Esophagus (tissue), 2 donors: ENCODE measurements around the gene ASPN. TPM values are rescaled to one million over a fixed set of nuclear protein-coding genes. Genes with fewer than 3 reads are reported as not detected.

Experiments
- H3K27ac ChIP-seq, 2 donors: one replicate each; pipeline ENCODE4 v1.5.1; 2013; ENCODE audit warnings: low read depth in 2 of 2, mild to moderate bottlenecking in 2 of 2, inconsistent platforms in 1 of 2, low read length in 1 of 2, moderate library complexity in 1 of 2
- H3K27me3 ChIP-seq, 2 donors: one replicate each; pipeline ENCODE4 v1.6.1; 2013; ENCODE audit warnings: low read length in 2 of 2, control low read depth in 1 of 2, mild to moderate bottlenecking in 1 of 2; ENCODE audit not compliant: insufficient read depth in 2 of 2, control insufficient read depth in 1 of 2
- H3K36me3 ChIP-seq, 2 donors: one replicate each; pipeline ENCODE4 v1.6.1; 2013; ENCODE audit warnings: low read length in 1 of 2; ENCODE audit not compliant: control insufficient read depth in 2 of 2, insufficient read depth in 2 of 2
- H3K4me1 ChIP-seq, 2 donors: one replicate each; pipeline ENCODE4 v1.6.1; 2013; ENCODE audit warnings: low read length in 1 of 2; ENCODE audit not compliant: control insufficient read depth in 2 of 2, insufficient read depth in 2 of 2
- H3K4me3 ChIP-seq, 2 donors: one replicate each; pipeline ENCODE4 v1.5.1; 2013; ENCODE audit warnings: low read length in 2 of 2, mild to moderate bottlenecking in 2 of 2, low read depth in 1 of 2, moderate library complexity in 1 of 2
- H3K9me3 ChIP-seq, 2 donors: one replicate each; pipeline ENCODE4 v1.6.1; 2013; ENCODE audit warnings: mild to moderate bottlenecking in 2 of 2, low read depth in 1 of 2, low read length in 1 of 2, moderate library complexity in 1 of 2; ENCODE audit not compliant: control insufficient read depth in 2 of 2, insufficient read depth in 1 of 2
- WGBS, 2 donors: extraction: QIAGEN DNeasy Blood & Tissue Kit; methylation state at CpG; one replicate each; pipeline ENCODE4 v1.1.7; 2013; 5-methylcytosine and 5-hydroxymethylcytosine counted together
- polyA plus RNA-seq, 2 donors: library from polyadenylated mRNA; stranded (reverse); fragments of 200-250 nt; gene quantifications; one replicate each; pipeline ENCODE4 v1.2.3, GENCODE V29; 2013
- donor health status: healthy with polysubstance abuse.
- donor health status: Bipolar disorder and iron deficiency.

ASPN gene
- polyA plus RNA-seq, 2 donors, result 1.1 to 2.5 TPM

- no peaks in the 10 kb centered on the region for H3K4me1 ChIP-seq
- 96% methylated on average over 4 of the region's 4 CpGs for WGBS, 2 donors
- no peaks in the 10 kb centered on the region for H3K27me3 ChIP-seq
- no peaks in the 10 kb centered on the region for H3K36me3 ChIP-seq
- no peak overlapping the region for H3K4me3 ChIP-seq
- no peak overlapping the region for H3K27ac ChIP-seq
- no peaks in the 10 kb centered on the region for H3K9me3 ChIP-seq
These were observed 24.7 kb downstream of the ASPN start for GRCh38 chr9:92457576-92457975.

DNA sequence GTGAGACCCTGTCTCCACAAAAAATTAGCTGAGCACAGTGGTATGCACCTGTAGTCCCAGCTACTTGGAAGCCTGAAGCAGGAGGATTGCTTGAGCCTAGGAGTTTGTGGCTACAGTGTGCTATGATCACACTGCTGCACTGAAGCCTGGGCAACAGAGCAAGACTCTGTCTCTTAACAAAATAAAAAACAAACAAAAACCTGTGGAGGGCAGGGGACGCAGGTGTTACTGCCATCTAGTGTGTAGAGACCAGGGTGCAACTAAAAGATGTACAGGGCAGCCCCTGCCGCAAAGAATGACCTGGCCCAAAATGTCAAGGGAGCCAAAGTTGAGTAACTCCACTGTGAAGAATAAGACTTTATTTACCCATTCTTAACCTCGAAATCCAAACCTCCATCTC lies 27.1 kb downstream of the ASPN start:
- Histone ChIP-seq H3K4me1 (no peaks in the 10 kb centered on the region), H3K9me3 (no peaks in the 10 kb centered on the region), H3K4me3 (no peak overlapping the region), H3K27me3 (no peaks in the 10 kb centered on the region), H3K27ac (no peak overlapping the region), H3K36me3 (no peaks in the 10 kb centered on the region)
- 90 to 94% methylated on average over 3 of the region's 3 CpGs for WGBS, 2 donors

DNA sequence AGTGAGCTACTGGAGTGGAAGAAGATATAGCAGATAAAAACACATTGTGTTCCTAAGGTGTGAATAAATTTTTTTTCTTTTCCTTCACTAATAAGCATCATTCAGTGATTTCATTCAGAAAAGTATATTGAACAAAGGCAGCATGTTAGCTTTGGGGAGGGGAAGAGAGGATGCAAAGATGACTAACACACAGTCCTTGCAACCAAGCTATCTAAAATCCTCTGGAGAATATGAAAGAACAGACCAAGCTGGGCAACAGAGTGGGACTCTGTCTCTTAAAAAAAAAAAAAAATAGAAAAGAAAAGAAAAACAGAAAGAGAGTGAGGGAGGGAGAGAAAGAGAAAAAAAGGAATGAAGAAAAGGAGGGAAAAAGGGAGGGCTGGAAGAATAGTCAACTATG lies 35.8 kb downstream of the ASPN start:
- no peak overlapping the region for H3K4me3 ChIP-seq
- no peaks in the 10 kb centered on the region for H3K36me3 ChIP-seq
- H3K9me3 ChIP-seq, result no peaks in the 10 kb centered on the region
- H3K27me3 ChIP-seq, result no peaks in the 10 kb centered on the region
- H3K27ac ChIP-seq, result no peak overlapping the region
- H3K4me1 ChIP-seq, result peaks cover 2 to 5% of the 10 kb centered on the region in 2 donors

DNA sequence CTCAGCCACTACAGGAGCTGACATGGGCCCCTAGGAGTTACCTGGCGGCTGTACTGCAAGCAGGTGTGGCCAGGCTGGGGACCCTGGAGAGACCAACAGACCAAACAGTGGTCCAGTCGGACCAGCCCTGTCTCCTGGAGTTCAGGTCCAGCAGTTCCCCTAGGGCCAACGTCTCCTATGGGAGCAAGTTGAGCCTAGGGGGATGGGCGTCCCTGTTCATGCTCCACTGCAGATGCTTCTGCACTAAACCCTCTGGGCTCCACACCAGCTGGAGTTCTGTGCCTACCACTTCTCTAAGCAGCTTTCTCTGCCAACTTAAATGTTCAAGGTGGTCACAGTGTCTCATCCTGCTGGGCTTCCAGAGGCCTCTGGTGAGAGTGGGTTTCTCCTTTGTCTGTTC lies 37.5 kb downstream of the ASPN start:
- Histone ChIP-seq H3K27ac (no peak overlapping the region), H3K36me3 (no peaks in the 10 kb centered on the region), H3K4me3 (no peak overlapping the region), H3K9me3 (no peaks in the 10 kb centered on the region), H3K4me1 (peaks cover 2 to 5% of the 10 kb centered on the region in 2 donors), H3K27me3 (no peaks in the 10 kb centered on the region)
- WGBS, 2 donors, result 64 to 65% methylated on average over 4 of the region's 4 CpGs

DNA sequence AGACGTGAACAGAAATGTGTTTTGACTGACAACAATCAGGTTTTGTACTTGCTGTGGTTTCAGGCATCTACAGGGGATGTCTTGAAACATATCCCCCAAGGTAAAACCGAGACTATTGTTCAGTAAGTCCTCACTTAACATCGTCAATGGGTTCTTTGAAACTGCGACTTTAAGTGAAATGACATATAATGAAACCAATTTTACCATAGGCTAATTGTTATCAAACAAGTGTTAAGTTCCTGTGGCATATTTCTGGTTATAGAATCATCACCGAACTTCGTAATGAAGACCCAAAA lies 41.6 kb downstream of the ASPN start:
- 80 to 85% methylated on average over 6 of the region's 6 CpGs for WGBS, 2 donors

DNA sequence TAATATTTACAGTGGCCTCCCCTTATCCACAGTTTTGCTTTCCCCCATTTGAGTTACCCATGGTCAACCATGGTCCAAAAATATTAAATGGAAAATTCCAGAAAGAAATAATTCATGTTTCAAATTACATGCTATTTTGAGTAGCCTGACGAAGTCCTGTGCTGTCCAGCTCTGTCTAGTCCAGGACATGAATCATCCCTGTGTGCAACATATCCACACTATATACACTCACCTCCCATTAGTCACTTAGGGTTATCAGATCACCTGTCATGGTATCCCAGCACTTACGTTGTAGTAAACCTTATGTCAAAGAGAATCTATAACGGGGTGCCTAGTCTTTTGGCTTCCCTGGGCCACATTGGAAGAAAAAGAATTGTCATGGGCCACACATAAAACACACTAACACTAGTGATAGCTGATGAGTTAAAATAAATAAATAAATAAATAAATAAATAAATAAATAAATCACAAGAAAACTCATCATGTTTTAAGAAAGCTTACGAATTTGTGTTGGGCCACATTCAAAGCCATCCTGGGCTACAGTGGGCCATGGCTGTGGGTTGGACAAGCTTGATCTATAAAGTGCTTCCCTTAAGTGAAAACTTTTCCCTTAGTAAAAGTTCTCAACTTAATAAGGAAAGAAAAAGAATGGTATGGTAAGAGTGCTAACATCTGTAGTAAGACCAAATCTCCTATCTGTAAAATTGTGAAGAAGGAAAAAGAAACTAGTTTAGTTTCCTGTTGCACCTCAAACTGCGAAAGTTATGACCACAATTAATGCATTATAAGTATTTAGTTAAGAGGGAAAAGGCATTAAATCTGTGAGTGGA lies 42.2 kb downstream of the ASPN start:
- Histone ChIP-seq H3K4me1 (peaks cover 2 to 5% of the 10 kb centered on the region in 2 donors), H3K27ac (no peak overlapping the region), H3K4me3 (no peak overlapping the region), H3K9me3 (no peaks in the 10 kb centered on the region), H3K36me3 (no peaks in the 10 kb centered on the region), H3K27me3 (no peaks in the 10 kb centered on the region)
- WGBS, 2 donors, result 80 to 86% methylated on average over 5 of the region's 5 CpGs

More for the DNA sequence above, 41.6 kb downstream of the ASPN start:
- Histone ChIP-seq H3K4me3 (no peak overlapping the region), H3K27ac (no peak overlapping the region), H3K27me3 (no peaks in the 10 kb centered on the region), H3K36me3 (no peaks in the 10 kb centered on the region), H3K9me3 (no peaks in the 10 kb centered on the region), H3K4me1 (peaks cover 2 to 5% of the 10 kb centered on the region in 2 donors)

- no peaks in the 10 kb centered on the region for H3K4me1 ChIP-seq
- H3K9me3 ChIP-seq, result no peaks in the 10 kb centered on the region
- H3K4me3 ChIP-seq, result no peak overlapping the region
- no peak overlapping the region for H3K27ac ChIP-seq
- WGBS, 2 donors, result 81 to 85% methylated on average over 5 of the region's 5 CpGs
- no peaks in the 10 kb centered on the region for H3K27me3 ChIP-seq
- H3K36me3 ChIP-seq, result no peaks in the 10 kb centered on the region
These were observed 43.3 kb downstream of the ASPN start for GRCh38 chr9:92438900-92439526.

GRCh38 chr9:92435263-92435662 lies 47.0 kb downstream of the ASPN start:
- WGBS, 2 donors, result 82 to 85% methylated on average over 1 of the region's 1 CpG
- H3K27me3 ChIP-seq, result no peaks in the 10 kb centered on the region

DNA sequence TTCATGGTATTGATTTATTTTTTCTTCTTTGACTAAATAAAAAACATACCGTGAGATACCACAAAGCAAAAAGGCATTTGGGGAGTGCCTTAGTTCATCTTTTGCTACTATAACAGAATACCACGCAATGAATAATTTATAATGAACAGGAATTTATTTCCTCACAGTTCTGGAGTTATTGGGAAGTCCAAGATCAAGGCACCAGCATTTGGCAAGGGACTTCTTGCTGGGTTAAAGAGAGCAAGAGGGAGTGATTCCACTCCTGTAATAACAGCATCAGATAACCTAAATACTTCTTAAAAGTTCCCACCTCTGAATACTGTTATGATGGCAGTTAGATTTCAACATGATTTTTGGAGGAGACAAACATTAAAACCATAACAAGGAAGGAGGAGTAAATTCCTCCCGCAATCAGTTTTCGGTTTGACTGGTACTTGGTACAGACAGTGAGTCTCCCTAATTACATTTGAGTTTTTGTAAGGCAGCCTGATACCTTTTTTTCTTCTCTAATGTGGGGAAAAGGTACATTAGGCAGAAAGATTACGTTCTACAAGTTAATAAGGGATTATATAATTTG lies 49.2 kb downstream of the ASPN start:
- no peak overlapping the region for H3K27ac ChIP-seq
- no peaks in the 10 kb centered on the region for H3K27me3 ChIP-seq
- no peaks in the 10 kb centered on the region for H3K4me1 ChIP-seq
- H3K9me3 ChIP-seq, result no peaks in the 10 kb centered on the region
- H3K36me3 ChIP-seq, result no peaks in the 10 kb centered on the region
- 78 to 85% methylated on average over 5 of the region's 5 CpGs for WGBS, 2 donors
- no peak overlapping the region for H3K4me3 ChIP-seq

More at GRCh38 chr9:92435263-92435662, 47.0 kb downstream of the ASPN start:
- Histone ChIP-seq H3K9me3 (no peaks in the 10 kb centered on the region), H3K36me3 (no peaks in the 10 kb centered on the region), H3K4me3 (no peak overlapping the region), H3K4me1 (no peaks in the 10 kb centered on the region), H3K27ac (no peak overlapping the region)
